Activated T-cell treated with anti-CD3 and anti-CD28 coated beads for 48 hours (primary cell): Measurements from ENCODE around the gene MSI2.

ENCODE experiments used
- DNase-seq: peaks from one replicate; pipeline ENCODE4 v3.0.0-alpha.2; 2020; ENCODE audit warnings: low read depth

The MSI2 gene

DNA sequence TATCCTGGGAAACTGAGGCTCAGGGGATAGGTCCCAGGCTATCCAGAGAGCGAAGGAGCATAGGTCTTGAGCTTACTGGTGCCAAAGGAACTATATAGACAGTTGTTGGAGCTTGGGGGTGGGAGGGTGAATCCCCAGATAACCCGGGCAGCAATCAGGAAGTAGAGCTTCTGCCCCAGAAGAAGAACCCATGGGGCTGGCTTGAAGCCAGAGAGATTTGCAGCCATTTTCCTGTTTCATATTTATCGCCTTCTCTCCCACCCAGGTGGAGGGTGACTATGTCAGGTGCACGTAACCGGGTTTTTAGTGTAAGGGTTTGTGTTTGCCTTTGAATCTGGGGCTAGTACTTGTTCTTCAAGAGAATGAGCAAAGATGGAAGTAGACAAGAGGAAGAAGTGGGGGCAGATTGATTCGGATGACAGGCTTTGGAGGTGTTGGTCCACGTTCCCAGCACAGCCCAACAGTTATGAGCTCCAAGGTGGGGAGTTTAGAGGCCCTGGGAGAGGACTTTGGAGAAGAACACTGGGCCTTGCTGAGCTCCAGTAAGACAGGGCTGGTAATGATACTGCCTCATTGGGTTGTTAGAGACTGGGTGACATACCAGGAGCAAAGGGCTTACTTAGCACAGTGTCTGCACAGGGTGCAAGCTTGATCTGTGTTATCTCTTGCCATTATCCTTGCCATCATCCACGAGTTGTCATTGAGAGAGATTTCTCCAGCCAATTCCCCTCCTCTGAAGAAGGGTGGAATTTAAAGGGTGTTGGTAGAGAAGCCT is 343.1 kb downstream of the MSI2 start:
- no peak for DNase-seq

DNA sequence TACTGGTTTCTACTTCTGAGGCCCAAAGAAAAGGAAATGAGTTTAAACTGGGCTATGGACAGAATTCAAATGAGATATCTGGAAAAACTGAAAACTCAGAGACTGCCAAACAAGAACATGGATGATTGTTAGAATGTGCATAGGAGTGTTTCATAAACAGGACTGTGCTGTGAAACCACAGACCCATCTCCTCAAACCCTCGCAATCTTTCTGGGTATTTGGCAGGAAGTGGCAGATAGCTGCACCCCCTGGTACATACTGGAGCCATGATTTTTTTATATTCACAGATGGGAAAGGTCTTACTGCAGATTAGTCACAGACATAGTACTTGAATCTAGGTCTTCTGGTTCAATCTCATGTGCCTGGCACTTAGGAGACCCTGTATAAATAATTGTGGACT is 343.8 kb downstream of the MSI2 start:
- DNase-seq, result no peak

DNA sequence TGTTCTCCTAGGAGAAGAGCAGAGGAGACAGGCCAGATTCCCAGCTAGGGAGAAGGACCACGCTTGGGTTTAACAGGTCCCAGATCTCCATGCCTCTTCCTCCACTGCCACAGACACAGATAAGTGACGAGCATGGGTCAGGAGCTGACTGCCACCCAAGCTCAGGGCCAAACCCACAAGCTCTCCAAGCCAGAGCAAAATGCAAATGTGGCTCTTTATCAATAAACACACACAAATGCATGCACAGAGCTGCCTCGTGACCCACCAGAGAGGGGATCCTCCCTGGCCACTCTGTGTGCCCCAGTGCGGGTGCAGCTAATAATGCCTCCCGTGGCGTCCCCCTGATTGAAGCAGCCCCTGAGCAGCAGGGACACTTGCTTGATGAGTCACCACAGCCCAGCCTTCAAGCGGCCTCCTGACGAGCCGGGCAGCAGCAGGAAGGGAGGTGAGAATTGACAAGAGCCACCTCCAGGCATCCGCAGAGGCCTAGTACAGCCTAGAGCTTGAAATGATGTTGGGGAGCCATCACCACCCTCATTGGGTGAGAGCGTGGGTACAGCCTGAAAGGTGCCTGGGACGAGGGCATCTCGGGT is 344.9 kb downstream of the MSI2 start:
- DNase-seq, result no peak

DNA sequence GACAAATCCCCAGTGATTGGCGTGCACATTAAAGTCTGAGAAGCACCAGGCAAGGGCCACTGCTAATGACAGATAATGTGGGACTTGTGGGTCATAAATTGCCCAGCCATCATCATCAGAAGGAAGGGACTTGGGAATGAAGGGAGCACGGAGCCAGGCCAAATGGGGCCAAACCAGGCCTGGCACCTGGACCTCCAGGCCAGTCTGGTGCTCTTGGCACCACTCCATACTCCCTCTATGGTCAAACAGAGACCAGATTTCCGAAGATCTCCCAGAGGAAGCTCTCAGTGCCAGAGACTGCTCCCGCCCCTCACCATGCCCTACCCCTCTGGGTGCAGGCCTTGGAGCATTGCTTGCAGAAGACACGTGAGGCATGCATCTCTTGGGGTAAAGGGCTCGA is 346.6 kb downstream of the MSI2 start:
- no peak for DNase-seq

DNA sequence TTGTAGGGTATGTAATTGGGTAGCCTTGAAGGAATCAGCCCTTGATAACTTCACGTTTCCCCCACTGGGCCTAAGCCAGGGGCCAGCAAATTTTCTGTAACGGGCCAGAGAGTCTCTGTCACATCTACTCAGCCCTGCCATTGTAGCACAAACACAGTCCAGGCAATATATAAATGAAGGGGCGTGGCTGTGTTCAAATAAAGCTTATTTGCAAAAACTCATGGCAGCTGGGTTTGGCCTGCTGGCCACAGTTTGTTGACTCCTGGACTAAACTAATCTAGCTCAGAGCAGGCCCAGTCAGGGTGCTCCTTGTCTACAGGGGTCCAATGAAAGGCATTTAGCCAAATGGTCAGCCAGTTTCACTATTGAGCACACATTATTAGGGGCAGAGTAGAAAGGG is 347.2 kb downstream of the MSI2 start:
- DNase-seq, result no peak

DNA sequence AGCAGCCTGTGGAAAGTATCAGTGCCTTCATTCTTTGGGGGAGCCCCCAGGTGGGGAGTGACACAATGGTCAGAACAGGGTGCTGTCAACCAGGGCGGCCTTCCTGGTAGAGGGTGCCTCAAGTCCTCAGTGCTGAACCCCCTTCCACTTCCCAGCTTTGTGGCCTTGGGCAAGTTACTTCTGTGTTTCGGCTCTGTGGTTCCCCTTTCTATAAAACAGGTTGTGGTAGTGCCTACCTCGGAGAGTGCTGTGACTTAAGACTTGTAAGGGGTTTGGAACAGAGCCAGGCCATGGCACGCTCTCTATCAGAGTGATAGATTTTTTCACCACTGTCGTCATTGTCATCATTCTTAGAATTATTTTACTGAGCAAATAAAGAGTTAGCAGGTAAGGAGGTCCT is 347.7 kb downstream of the MSI2 start:
- peak; percentile 51 for DNase-seq

DNA sequence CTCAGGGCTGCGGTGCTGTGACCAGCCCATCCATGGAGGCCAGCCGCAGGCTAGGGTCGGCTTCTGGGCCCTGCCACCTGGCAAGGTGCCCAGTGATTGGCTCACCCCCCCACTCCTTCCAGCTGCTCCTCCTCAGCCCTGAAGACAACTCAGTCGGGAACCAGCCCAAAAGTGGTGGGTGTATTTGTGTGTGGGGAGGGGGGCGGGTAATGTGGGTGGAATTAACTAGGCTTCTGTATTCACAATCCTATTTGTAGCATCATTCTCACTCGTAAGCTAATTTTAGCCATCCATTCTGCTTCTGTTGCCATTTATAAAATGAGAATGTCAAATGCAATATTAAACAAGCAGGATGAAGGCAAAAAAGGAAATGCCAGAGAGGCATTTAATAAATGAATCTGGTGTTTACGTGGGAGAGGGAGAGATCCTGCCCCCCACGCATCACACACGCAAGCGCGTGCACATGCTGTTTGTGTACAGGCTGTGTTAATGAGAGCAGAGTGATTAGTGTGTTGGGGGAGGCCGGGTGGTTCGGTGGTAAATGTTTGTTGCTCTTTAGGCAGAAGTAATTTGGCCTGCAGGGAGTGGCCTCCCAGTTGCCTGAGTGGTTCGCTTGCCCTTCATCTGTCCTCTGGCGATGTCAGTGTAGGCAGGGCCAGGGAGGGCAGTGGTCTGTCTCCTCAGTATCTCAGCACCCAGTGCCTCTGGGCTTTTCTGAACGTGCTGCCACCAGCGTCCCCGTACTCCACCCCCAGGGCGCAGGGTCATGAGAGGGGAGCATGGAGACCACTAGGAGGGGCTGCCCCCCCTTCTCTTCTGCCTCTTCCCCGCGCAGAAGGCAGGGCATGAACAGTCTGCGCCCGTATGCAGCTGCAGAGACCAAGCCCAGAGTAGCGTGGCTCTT is 348.7 kb downstream of the MSI2 start:
- no peak for DNase-seq

DNA sequence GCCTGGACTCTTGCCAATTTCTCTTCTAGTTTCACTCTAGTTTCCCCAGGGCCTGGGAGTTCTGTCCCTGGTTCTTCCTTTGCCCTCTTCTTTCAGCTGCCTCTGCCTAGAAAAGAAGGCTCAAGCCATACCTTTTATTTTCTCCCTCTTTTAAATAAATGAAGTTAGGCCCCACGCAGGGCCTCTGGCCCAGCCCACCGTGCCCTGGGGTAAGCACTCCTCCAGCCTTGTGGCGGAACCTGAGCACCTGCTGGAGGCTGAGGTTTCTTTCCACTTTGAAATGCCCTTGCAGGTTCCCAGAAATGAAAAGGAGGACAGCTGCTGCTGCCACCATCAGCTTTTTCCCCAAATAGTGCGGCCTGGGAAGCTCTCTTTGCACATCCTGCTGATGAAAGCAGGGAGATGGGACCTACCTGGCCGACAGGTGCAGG is 349.4 kb downstream of the MSI2 start:
- no peak for DNase-seq

DNA sequence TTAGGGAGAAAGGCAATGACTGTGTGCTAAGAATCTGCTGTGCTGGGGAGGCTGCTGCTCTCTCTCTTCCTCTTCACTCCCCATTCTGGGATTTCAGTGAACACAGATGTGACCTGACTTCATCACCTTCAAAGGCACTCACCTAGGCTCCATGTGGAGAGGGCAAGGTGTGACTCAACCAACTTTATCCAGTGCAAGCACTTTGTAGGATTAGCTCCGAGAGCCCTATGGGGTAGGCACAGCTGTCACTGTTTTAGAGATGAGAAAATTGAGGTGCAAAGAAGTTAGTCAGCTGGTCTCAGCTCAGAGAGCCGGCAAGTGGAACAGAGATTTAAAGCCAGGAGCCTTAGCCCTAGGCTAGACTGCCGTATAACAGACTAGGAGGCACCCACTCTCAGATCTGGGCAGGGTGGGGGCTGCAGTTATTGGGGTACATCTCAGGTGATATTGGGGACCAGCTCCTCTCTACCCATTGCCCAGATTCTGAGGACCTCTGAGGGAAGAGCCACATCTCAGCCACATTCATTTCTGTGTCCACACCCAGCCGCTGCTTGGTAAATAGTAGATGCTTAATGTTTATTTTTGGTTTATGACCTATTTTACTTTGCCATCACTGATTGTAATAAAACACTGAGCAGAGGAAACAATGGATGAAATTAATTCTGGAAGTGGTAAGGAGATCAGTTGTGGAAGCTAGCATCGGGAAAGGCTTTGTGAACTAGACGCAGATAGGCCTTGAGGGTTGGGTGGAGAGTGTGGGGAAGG is 350.0 kb downstream of the MSI2 start:
- DNase-seq, result no peak

DNA sequence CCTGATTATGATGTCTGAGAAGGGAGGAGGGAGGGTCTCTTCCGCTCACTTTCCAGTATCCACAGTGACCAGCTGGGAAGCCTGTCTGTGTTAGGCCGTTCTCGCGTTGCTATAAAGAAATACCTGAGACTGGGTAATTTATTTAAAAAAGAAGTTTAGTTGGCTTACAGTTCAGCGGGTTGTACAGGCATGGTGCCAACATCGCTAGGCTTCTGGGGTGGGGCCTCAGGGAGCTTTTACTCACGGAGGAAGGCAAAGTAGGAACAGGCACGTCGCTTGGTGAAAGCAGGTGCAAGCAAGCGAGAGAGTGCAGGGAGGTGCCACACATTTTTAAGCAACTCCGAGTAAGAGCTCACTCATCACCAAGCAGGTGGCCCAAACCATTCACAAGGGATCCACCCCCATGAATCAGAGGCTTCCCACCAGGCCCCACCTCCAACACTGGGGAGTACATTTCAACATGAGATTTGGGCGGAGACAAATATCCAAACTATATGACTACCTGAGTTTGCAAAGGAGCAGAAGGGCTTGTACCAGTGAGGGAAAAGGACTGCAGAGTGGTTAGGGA is 351.3 kb downstream of the MSI2 start:
- no peak for DNase-seq

DNA sequence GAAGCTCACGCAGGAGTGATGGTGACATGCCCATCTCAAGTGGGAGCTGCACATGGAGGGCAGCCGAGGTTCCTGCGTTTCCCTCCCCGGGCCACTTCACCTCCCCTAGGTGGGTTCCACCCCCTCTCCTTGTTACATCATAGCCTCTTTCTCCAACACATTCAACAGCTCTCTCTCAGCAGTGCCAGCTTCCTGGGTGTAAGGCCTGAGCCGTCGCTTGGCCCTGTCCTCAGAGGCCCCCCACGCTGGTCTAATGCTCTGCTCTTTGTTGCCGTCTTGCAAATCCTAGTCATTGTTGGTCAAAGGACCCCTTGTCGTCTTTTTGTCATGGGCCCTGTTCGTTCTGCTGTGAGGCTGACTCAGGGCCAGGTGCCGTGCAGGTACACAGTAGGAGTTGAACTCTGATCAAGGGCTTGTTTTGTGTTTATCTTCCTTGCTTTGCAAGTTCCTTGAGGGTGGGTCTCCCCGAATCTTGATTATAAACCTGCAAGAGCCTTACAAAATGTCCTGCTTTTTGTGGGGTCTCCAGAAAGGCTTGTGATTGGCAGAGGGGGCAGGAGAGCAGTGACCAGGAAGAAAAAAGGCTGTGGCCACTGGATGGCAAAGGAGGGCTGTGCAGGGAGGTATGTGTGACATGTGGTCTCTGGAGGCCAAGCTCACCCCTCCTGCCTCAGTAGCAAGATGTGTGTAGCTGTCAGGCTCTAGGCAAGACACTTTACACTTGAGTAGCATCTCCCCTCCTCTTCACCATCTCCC is 352.2 kb downstream of the MSI2 start:
- DNase-seq, result no peak

DNA sequence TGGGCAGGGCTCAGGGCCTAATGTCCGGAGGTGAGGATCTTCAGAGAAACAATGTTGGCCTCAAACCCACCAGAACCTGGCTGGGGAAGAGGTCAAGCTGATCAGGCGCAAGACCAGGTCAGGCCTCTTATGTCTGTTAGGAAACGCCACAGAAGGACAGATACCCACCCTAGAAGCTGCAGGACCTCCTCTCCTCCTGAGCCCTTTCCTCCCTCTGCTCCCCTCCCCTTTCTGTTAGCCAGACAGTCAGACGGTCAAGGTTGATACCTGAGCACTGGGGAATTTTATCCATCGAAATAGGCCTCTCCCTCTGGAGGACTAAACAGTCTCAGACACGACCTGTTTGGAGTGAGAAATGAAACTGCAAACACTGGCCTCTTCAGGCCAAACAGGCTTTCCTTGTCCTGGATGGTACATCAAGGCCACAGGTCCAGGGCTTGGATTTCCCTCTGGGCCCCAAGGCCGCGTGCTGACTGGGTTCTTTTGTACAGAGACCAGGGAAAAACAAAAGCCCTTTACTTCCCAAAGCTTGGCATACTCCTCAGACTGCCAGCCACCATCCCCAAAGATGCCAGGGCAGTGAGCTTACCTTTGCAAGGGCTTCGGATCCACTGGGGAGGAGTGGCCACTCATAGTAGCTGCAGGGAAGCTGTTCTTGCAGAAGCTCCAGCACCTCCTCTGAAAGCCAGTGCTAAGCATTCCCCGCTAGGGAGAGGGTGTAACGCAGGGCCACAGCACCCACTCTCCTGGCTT is 353.0 kb downstream of the MSI2 start:
- no peak for DNase-seq

DNA sequence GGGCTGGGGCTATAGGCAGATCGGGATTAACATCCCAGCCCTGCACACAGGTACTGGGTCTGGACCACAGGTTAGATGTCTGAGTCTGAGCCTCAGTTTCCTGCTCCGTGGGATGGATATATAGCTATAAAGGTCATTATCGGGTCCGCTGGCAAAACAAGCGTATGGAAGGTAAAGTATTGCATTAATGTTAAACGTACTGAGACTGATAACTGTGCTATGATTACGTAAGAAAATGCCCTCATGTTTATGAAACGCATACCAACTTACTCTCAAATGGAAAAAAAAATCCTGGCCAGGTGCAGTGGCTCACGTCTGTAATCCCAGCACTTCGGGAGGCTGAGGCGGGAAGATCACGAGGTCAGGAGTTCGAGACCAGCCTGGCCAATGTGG is 353.6 kb downstream of the MSI2 start:
- DNase-seq, result no peak

DNA sequence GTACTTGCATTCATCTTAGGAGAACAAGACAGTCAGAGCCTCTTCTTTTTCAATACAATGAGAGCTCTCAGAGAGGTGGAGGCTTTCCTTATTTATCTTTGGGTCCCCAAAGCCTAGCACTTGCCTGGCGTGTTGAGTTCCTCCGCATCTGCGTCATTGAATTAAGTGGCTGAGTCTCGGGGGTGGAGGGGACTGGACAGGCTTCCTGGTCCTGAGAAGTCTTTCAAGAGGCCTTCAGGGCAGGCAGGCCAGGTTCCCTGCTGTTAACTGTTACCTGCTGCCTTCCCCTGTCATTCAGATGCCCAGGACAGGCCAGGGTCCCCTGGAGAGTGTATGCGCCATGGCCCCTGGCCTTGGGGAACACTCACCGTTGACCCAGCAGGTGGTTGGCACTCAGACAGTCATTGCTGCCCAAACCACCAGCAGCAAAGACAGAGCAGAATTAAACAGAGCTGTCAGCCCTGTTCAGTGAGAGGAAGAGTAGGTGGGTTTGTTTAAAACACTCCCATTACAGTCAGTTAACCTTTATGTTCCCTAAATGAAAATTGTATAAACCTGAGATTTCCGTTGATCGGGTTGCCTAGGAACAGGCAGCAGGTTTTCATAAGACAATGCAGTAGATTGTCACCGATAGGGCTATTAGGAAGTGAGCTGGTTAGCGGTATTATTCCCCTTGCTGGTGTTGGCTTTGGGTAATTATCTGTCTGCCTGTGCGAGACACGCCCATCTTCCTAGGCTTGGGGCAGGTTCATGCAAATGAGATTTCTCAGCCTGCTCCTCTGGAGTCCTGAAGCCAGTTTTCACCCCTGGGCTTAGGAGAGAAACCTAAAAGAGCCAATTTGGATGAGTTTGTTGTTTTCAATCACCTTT is 356.1 kb downstream of the MSI2 start:
- DNase-seq, result no peak

DNA sequence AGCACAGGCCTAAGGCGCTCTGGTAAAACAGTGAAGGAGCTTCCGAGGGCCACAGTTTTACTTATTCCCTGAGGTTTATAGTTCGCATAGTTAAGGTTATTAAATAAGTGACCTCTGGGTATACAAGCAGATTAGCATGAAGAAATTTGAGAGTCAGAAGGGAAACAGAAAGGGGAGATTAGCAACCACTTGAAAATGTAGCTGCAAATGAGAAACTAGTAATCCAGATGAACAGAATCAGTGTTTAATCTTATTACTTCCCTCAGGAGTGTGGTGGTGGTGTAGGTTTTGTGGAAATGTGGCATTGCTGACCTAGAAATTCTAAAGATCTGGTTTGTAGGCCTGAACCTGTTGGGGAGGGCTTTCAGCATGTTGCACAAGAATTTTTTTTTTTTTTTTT is 358.4 kb downstream of the MSI2 start:
- DNase-seq, result no peak

DNA sequence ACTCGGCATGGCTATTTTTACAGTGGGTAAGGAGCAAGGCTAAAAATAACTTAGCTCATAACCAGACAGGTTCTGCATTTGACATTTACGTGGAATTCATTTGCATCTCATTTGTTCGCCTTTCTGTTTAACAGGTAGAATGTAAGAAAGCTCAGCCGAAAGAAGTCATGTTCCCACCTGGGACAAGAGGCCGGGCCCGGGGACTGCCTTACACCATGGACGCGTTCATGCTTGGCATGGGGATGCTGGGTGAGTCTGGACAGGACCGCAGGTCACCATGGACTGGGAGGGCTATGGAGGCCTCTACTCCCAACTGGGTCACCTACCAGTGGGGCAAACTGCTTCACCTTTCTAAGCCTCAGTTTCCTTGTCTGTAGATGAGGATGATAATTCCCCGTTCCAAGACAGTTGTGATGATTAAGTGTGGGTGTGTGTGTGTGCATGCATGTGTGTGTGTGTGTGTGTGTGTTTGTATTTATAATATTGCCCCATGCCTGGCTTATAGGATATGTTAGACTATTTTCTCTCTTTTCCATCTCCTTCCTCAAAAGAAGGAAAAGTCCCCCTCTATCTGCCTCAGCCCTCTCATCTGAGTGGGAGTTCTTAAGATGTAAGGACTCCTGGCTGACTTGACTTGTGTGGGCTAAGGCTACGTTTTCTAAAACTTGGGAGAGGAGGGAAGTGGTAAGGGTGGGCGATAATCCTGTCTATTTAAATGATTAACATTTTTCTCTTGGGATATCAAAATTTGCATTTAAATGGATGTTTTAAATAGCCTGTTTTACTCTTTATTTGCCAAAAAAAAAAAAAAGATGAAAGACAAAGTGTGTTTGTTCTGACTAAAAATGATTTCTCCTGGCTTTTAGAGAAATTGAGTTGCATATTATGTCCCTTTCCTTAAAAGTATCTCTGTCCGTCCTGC is 359.8 kb downstream of the MSI2 start:
- no peak for DNase-seq

DNA sequence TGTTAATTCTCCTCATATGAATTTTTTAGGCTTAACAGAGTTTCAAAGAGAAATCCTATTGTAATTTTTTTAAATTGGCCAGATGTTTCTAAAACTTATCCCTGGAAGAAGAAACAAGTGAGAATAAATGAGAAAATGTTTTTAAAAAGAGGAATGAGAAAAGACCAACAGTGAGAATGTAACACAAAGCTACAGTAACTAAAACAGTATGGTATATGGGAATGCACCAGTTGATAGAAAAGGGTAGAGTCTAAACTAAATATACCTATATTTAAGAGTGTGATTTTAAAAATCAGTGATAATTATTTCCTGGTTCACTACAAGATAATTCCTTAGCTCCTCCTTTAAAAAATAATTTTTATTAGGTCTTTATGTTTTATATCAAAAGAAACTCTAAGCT is 360.9 kb downstream of the MSI2 start:
- no peak for DNase-seq
